Caco-2 (cell line): ENCODE data around the gene MT1F. TPM values are rescaled to one million over a fixed set of nuclear protein-coding genes. Genes with fewer than 3 reads are reported as not detected.

Experiments used
- BruUV-seq: library from RNA; stranded (reverse); fragments of 400-500 nt; replicated peaks from 2 replicates; lab custom pipeline; 2021; lab: Mats Ljungman, UMichigan
- CTCF ChIA-PET: fragments of 300-600 bp; sonication (Branson Sonifier 250); formaldehyde crosslinking; loops from one replicate; lab custom pipeline; 2022; ENCODE audit warnings: antibody characterized with exemption; lab: Charles Lee
- POLR2A ChIA-PET: fragments of 300-600 bp; sonication (Branson Sonifier 250); formaldehyde crosslinking; loops from one replicate; lab custom pipeline; 2022; ENCODE audit warnings: antibody characterized with exemption; lab: Charles Lee
- DNase-seq, 2 experiments: peaks; one replicate each; pipeline versions ENCODE4 v3.0.0 to v3.0.0-alpha.2; 2020 to 2022
- H3K27me3 ChIP-seq: replicated peaks from 2 replicates; pipeline ENCODE4 v1.6.0; 2011; ENCODE audit warnings: low read length; ENCODE audit not compliant: control insufficient read depth, insufficient read depth
- H3K36me3 ChIP-seq: 2 replicates; pipeline ENCODE4 v1.5.1; 2011; ENCODE audit warnings: low read length; ENCODE audit not compliant: control insufficient read depth, insufficient read depth
- H3K4me1 ChIP-seq: fragments of 250-450 bp; sonication (Bioruptor Pico); 2 replicates; pipeline ENCODE4 v1.5.1; 2020; ENCODE audit warnings: mild to moderate bottlenecking
- H3K4me3 ChIP-seq: 2 replicates; pipeline ENCODE4 v1.5.1; 2011; ENCODE audit warnings: low read depth, mild to moderate bottlenecking, control low read depth, low read length
- H3K9me3 ChIP-seq: fragments of 250-450 bp; sonication (Bioruptor Pico); 2 replicates; pipeline ENCODE4 v1.5.1; 2020; ENCODE audit warnings: mild to moderate bottlenecking, moderate library complexity
- H3K27ac Mint-ChIP-seq: one replicate; pipeline ENCODE4 v1.8.0; 2022; ENCODE audit warnings: mixed read lengths; ENCODE audit not compliant: unreplicated experiment
- H3K27me3 Mint-ChIP-seq: one replicate; pipeline ENCODE4 v1.8.0; 2022; ENCODE audit warnings: mixed read lengths; ENCODE audit not compliant: insufficient read depth, unreplicated experiment
- H3K36me3 Mint-ChIP-seq: one replicate; pipeline ENCODE4 v1.8.0; 2022; ENCODE audit warnings: mild to moderate bottlenecking, mixed read lengths; ENCODE audit not compliant: insufficient read depth, unreplicated experiment
- H3K4me1 Mint-ChIP-seq: one replicate; pipeline ENCODE4 v1.8.0; 2022; ENCODE audit warnings: low read depth, mixed read lengths; ENCODE audit not compliant: unreplicated experiment
- H3K4me3 Mint-ChIP-seq: one replicate; pipeline ENCODE4 v1.8.0; 2022; ENCODE audit warnings: mild to moderate bottlenecking, moderate library complexity, mixed read lengths; ENCODE audit not compliant: unreplicated experiment
- H3K9me3 Mint-ChIP-seq: one replicate; pipeline ENCODE4 v1.8.0; 2022; ENCODE audit warnings: mixed read lengths; ENCODE audit not compliant: unreplicated experiment
- intact Hi-C: fragments of 100-400 bp; cut with micrococcal nuclease; formaldehyde crosslinking; loops from one replicate; pipeline ENCODE4 v1.10.0; 2022; ENCODE audit not compliant: unreplicated experiment
- total RNA-seq: library from RNA; stranded (reverse); gene quantifications from 2 replicates; pipeline ENCODE4 v1.2.3, GENCODE V29; 2022
- TF ChIP-seq, protein P1 (sequence below), 2 experiments: fragments of 200-600 bp in 1 of 2; IDR thresholded peaks; 1 replicate in 1 of 2; 2 replicates in 1 of 2; pipeline versions ENCODE4 v1.5.1 to v1.8.0; 2011 to 2022; ENCODE audit warnings: antibody characterized with exemption in 1 of 2, control low read depth in 1 of 2, inconsistent platforms in 1 of 2, low read depth in 1 of 2, low read length in 1 of 2, mild to moderate bottlenecking in 1 of 2, moderate library complexity in 1 of 2; ENCODE audit not compliant: insufficient read depth in 1 of 2, severe bottlenecking in 1 of 2, unreplicated experiment in 1 of 2

The MT1F gene
- total RNA-seq, 1 experiment from 2014 or later: 12.5 TPM

- Mint-ChIP-seq H3K27me3 (peaks cover 13% of the 10 kb centered on the region), H3K4me1 (no peaks in the 10 kb centered on the region), H3K27ac (no peak overlapping the region), H3K9me3 (no peaks in the 10 kb centered on the region), H3K4me3 (peak overlapping the region; percentile 81), H3K36me3 (peaks cover 5% of the 10 kb centered on the region)
- POLR2A ChIA-PET: no interaction called here
- TF ChIP-seq, protein P1, sequence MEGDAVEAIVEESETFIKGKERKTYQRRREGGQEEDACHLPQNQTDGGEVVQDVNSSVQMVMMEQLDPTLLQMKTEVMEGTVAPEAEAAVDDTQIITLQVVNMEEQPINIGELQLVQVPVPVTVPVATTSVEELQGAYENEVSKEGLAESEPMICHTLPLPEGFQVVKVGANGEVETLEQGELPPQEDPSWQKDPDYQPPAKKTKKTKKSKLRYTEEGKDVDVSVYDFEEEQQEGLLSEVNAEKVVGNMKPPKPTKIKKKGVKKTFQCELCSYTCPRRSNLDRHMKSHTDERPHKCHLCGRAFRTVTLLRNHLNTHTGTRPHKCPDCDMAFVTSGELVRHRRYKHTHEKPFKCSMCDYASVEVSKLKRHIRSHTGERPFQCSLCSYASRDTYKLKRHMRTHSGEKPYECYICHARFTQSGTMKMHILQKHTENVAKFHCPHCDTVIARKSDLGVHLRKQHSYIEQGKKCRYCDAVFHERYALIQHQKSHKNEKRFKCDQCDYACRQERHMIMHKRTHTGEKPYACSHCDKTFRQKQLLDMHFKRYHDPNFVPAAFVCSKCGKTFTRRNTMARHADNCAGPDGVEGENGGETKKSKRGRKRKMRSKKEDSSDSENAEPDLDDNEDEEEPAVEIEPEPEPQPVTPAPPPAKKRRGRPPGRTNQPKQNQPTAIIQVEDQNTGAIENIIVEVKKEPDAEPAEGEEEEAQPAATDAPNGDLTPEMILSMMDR (IDR thresholded peaks at IDR 0.05; ENCODE audit: insufficient read depth in 1 of 2, low read depth in 1 of 2, low read length in 1 of 2, severe bottlenecking in 1 of 2, unreplicated experiment in 1 of 2): no peak
- no TSS peak for BruUV-seq
- H3K27me3 ChIP-seq: no peaks in the 10 kb centered on the region; the same call in 1 of the 2 replicates
- H3K36me3 ChIP-seq: no peaks in the 10 kb centered on the region
- peak overlapping the region; percentile 69 for H3K4me3 ChIP-seq
- intact Hi-C loops: loop anchor here (5.0 kb wide), 2 partner anchors 44 to 51 kb away; partner anchors contain the start of gene MT2A
- CTCF ChIA-PET: interaction anchor here (1.2 to 1.5 kb wide), 2 partner anchors 15 to 43 kb away, joined by 4 to 5 read pairs; no protein-coding TSS in a partner anchor
- peaks cover 11% of the 10 kb centered on the region for H3K4me1 ChIP-seq
- DNase-seq: no peak
- no peaks in the 10 kb centered on the region for H3K9me3 ChIP-seq
These were observed 642 bp downstream of the MT1F start for GRCh38 chr16:56658327-56658875.

DNA sequence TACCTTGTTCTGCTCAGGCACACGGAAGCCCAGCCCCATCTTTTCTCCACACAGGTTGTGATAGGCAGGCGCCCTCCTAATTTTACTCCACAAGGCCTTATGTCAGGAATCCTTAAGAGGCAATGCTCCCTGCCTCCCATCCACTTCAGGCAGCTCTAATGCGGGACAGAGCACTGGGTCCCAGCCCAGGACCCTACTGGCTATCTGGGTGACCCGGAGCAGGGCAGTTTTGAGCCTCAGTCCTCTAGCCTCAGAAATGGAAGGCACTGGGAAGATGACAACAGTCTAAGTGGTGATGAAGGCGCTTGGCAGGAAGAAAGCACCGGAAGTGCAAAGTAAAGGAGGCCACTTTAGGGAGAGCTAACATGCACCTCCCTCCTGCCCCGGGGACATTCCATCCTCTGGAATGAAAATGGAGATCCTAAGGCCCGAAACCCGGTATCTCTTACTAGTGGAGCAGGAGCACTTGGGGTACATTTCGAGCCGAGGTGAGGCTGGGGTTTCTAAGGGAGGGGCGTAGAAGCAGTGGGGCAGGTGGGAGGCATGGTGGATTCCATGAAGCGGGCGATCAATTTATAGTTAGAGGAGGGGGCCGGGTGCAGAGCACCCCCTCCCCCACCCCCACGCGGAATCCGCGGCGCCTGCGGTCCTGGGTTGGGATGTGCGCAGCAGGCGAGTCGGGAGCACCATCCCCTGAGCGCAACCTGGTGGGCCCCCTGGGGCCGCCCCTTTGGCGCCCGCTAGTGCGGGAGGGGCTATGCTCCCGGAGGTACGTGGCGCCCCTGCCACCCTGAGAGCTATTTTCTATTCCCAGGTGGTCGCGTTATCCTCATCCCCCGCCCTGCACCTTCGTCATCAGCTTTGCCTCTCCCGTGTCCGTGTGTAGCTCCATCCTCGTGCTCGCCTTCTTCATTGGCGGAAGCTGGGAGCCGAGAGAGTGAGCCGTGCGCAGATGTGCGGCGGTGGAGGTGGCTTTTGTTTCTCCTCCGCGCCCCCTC lies 4.9 kb downstream of the MT1F start:
- CTCF ChIA-PET: interaction anchor here (1.1 kb wide), 1 partner anchor 62 kb away, joined by 3 read pairs; no protein-coding TSS in a partner anchor
- H3K4me3 Mint-ChIP-seq: no peak overlapping the region
- no peak overlapping the region for H3K27ac Mint-ChIP-seq
- peaks cover 8% of the 10 kb centered on the region for H3K4me1 ChIP-seq
- H3K4me3 ChIP-seq: no peak overlapping the region
- BruUV-seq: no TSS peak
- H3K9me3 Mint-ChIP-seq: no peaks in the 10 kb centered on the region
- no peaks in the 10 kb centered on the region for H3K9me3 ChIP-seq
- DNase-seq: no peak
- no peaks in the 10 kb centered on the region for H3K36me3 Mint-ChIP-seq
- TF ChIP-seq, protein P1 (IDR thresholded peaks at IDR 0.05; ENCODE audit: insufficient read depth in 1 of 2, low read depth in 1 of 2, low read length in 1 of 2, severe bottlenecking in 1 of 2, unreplicated experiment in 1 of 2): no peak
- intact Hi-C loops: no loop called here
- peaks cover 35% of the 10 kb centered on the region for H3K27me3 Mint-ChIP-seq
- no peaks in the 10 kb centered on the region; the same call in 1 of the 2 replicates for H3K27me3 ChIP-seq
- no peaks in the 10 kb centered on the region for H3K4me1 Mint-ChIP-seq
- POLR2A ChIA-PET: no interaction called here
- H3K36me3 ChIP-seq: no peaks in the 10 kb centered on the region

DNA sequence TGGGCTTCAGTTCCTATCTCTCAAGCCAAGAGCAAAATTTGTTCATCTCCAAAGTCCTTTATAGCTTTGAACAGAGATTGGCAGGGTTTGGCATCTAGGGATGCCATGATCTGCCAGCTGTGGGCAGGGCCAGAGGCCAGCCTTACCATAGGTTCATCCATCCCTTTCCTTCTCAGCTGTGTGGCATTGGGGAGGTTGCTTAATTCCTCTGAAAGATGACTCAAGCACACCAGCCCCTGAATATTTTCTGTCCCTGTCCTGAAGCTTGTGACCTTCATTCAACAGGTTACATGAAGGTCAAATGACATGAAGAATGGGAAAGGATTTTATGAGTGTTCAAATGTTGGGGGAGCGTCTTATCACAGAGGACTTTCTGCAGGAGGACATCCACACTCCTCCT lies 6.7 kb downstream of the MT1F start:
- POLR2A ChIA-PET: no interaction called here
- CTCF ChIA-PET: no interaction called here

More for the DNA sequence above, 6.7 kb downstream of the MT1F start:
- no peaks in the 10 kb centered on the region for H3K36me3 ChIP-seq
- no peaks in the 10 kb centered on the region for H3K36me3 Mint-ChIP-seq
- no peak overlapping the region for H3K4me3 Mint-ChIP-seq
- H3K4me1 Mint-ChIP-seq: no peaks in the 10 kb centered on the region
- H3K27me3 ChIP-seq: peaks cover 1% of the 10 kb centered on the region; the same call in 1 of the 2 replicates
- no peak for DNase-seq
- H3K27me3 Mint-ChIP-seq: peaks cover 50% of the 10 kb centered on the region
- intact Hi-C loops: no loop called here
- TF ChIP-seq, protein P1 (IDR thresholded peaks at IDR 0.05; ENCODE audit: insufficient read depth in 1 of 2, low read depth in 1 of 2, low read length in 1 of 2, severe bottlenecking in 1 of 2, unreplicated experiment in 1 of 2): no peak
- peaks cover 1% of the 10 kb centered on the region for H3K4me1 ChIP-seq
- BruUV-seq: no TSS peak
- no peak overlapping the region for H3K4me3 ChIP-seq
- no peak overlapping the region for H3K27ac Mint-ChIP-seq
- no peaks in the 10 kb centered on the region for H3K9me3 ChIP-seq
- no peaks in the 10 kb centered on the region for H3K9me3 Mint-ChIP-seq
